H1 (cell line): ENCODE measurements around the gene PRKN. TPM values are rescaled to one million over a fixed set of nuclear protein-coding genes. Genes with fewer than 3 reads are reported as not detected.

Experiments
- CTCF ChIA-PET: fragments of 300-600 bp; sonication (Branson Sonifier 250); formaldehyde crosslinking; loops from one replicate; lab custom pipeline; 2021; ENCODE audit not compliant: partially characterized antibody; lab: Charles Lee
- POLR2A ChIA-PET: fragments of 300-600 bp; sonication (Branson Sonifier 250); formaldehyde crosslinking; loops from one replicate; lab custom pipeline; 2021; ENCODE audit warnings: inconsistent platforms; ENCODE audit not compliant: partially characterized antibody; lab: Charles Lee
- DNase-seq, 2 experiments: peaks; one replicate each; pipeline versions ENCODE4 v3.0.0 to v3.0.0-alpha.2; 2010 to 2022; ENCODE audit warnings: low spot score in 2 of 2, low read depth in 1 of 2, mixed read lengths in 1 of 2
- FAIRE-seq: peaks from 2 replicates; lab custom pipeline; 2011; peaks lifted over from hg19 to GRCh38; lab: Jason Lieb, UNC
- H2AFZ ChIP-seq: 2 replicates; pipeline ENCODE4 v1.8.1; 2012; ENCODE audit warnings: low read length, inconsistent platforms
- H2AK5ac ChIP-seq: 2 replicates; pipeline ENCODE4 v1.6.1; 2013; ENCODE audit warnings: low read depth, low read length
- H2BK120ac ChIP-seq: replicated peaks from 2 replicates; pipeline ENCODE3; 2013; ENCODE audit warnings: low read depth, low read length, inconsistent platforms
- H2BK12ac ChIP-seq: 2 replicates; pipeline ENCODE4 v1.6.1; 2013; ENCODE audit warnings: low read depth, low read length
- H2BK15ac ChIP-seq: 2 replicates; pipeline ENCODE4 v1.6.1; 2013; ENCODE audit warnings: low read length
- H2BK20ac ChIP-seq: 2 replicates; pipeline ENCODE4 v1.6.1; 2013; ENCODE audit warnings: low read length
- H2BK5ac ChIP-seq: 2 replicates; pipeline ENCODE4 v1.6.1; 2013; ENCODE audit warnings: low read depth, low read length
- H3K14ac ChIP-seq: 2 replicates; pipeline ENCODE4 v1.6.1; 2013; ENCODE audit warnings: inconsistent platforms; ENCODE audit not compliant: insufficient read length
- H3K18ac ChIP-seq: 2 replicates; pipeline ENCODE4 v1.6.1; 2013; ENCODE audit warnings: low read length; ENCODE audit errors: extremely low read depth
- H3K23ac ChIP-seq: 2 replicates; pipeline ENCODE4 v1.6.1; 2013; ENCODE audit warnings: inconsistent platforms; ENCODE audit not compliant: insufficient read length
- H3K23me2 ChIP-seq: 2 replicates; pipeline ENCODE4 v1.6.1; 2013; ENCODE audit warnings: low read depth, low read length
- H3K27ac ChIP-seq: 2 replicates; pipeline ENCODE4 v1.6.1; 2011; ENCODE audit warnings: low read depth, low read length, inconsistent platforms
- H3K27me3 ChIP-seq, 4 experiments: replicated peaks in 1 of 4; 1 replicate in 1 of 4; 2 replicates in 3 of 4; pipeline versions ENCODE4 v1.6.1 to v1.8.1; 2011 to 2013; ENCODE audit warnings: low read length in 3 of 4, mild to moderate bottlenecking in 3 of 4, inconsistent platforms in 2 of 4, mixed read lengths in 2 of 4, moderate library complexity in 1 of 4; ENCODE audit not compliant: control insufficient read depth in 3 of 4, insufficient read depth in 3 of 4; ENCODE audit errors: extremely low read depth in 1 of 4
- H3K36me3 ChIP-seq, 4 experiments: 2 replicates each; pipeline versions ENCODE4 v1.6.1 to v1.8.1; 2011 to 2013; ENCODE audit warnings: mild to moderate bottlenecking in 4 of 4, low read length in 3 of 4, moderate library complexity in 2 of 4, control low read depth in 1 of 4, inconsistent platforms in 1 of 4; ENCODE audit not compliant: insufficient read depth in 4 of 4, control insufficient read depth in 2 of 4
- H3K4ac ChIP-seq: replicated peaks from 2 replicates; pipeline ENCODE3; 2013; ENCODE audit warnings: low read length, low read depth, mixed read lengths, inconsistent platforms; ENCODE audit not compliant: insufficient read length
- H3K4me1 ChIP-seq, 4 experiments: replicated peaks in 1 of 4; 1 replicate in 1 of 4; 2 replicates in 3 of 4; pipeline versions ENCODE4 v1.6.1 to v1.8.1; 2011 to 2013; ENCODE audit warnings: low read length in 3 of 4, inconsistent platforms in 2 of 4, mixed read lengths in 1 of 4; ENCODE audit not compliant: insufficient read depth in 4 of 4, control insufficient read depth in 3 of 4
- H3K4me2 ChIP-seq, 2 experiments: 2 replicates each; pipeline versions ENCODE4 v1.6.1 to v1.8.1; 2011 to 2013; ENCODE audit warnings: low read depth in 2 of 2, low read length in 2 of 2, control low read depth in 1 of 2, inconsistent platforms in 1 of 2, mild to moderate bottlenecking in 1 of 2; ENCODE audit not compliant: insufficient read depth in 1 of 2
- H3K4me3 ChIP-seq, 4 experiments: fragments of 200-600, 300-600 bp in 1 of 4; sonication (generic), shearing (Covaris generic), sonication (Bioruptor Twin) in 1 of 4; 2 replicates each; pipeline versions ENCODE4 v1.5.1 to v1.8.1; 2011 to 2016; ENCODE audit warnings: low read length in 4 of 4, low read depth in 3 of 4, control low read depth in 2 of 4, inconsistent platforms in 2 of 4, mild to moderate bottlenecking in 2 of 4, mixed read lengths in 1 of 4, moderate library complexity in 1 of 4; ENCODE audit not compliant: insufficient read depth in 2 of 4; ENCODE audit errors: extremely low read depth in 1 of 4
- H3K56ac ChIP-seq: replicated peaks from 2 replicates; pipeline ENCODE3; 2013; ENCODE audit warnings: low read depth, mild to moderate bottlenecking, mixed read lengths, low read length, inconsistent platforms; ENCODE audit not compliant: insufficient read length
- H3K79me1 ChIP-seq: 2 replicates; pipeline ENCODE4 v1.6.1; 2013; ENCODE audit warnings: low read depth, low read length, control low read depth
- H3K79me2 ChIP-seq, 2 experiments: 2 replicates each; pipeline versions ENCODE4 v1.6.1 to v1.8.1; 2012 to 2013; ENCODE audit warnings: low read length in 2 of 2, mild to moderate bottlenecking in 2 of 2, inconsistent platforms in 1 of 2; ENCODE audit not compliant: insufficient read depth in 2 of 2, control insufficient read depth in 1 of 2
- H3K9ac ChIP-seq, 4 experiments: replicated peaks in 1 of 4; 1 replicate in 1 of 4; 2 replicates in 3 of 4; pipeline versions ENCODE4 v1.6.1 to v1.8.1; 2011 to 2013; ENCODE audit warnings: low read depth in 3 of 4, low read length in 3 of 4, control low read depth in 2 of 4, mild to moderate bottlenecking in 2 of 4, moderate library complexity in 2 of 4, inconsistent platforms in 1 of 4; ENCODE audit errors: extremely low read depth in 1 of 4
- H3K9me3 ChIP-seq, 2 experiments: 2 replicates each; pipeline versions ENCODE4 v1.6.1 to v1.8.1; 2012 to 2013; ENCODE audit warnings: mild to moderate bottlenecking in 2 of 2, moderate library complexity in 2 of 2, control low read depth in 1 of 2, inconsistent platforms in 1 of 2, low read depth in 1 of 2, low read length in 1 of 2, mixed read lengths in 1 of 2; ENCODE audit not compliant: insufficient read depth in 2 of 2
- H4K20me1 ChIP-seq, 2 experiments: replicated peaks in 1 of 2; 2 replicates each; pipeline versions ENCODE3 to v1.8.1; 2011 to 2013; ENCODE audit warnings: inconsistent platforms in 2 of 2, low read length in 2 of 2, mild to moderate bottlenecking in 1 of 2; ENCODE audit not compliant: insufficient read depth in 2 of 2, control insufficient read depth in 1 of 2
- H4K5ac ChIP-seq: 2 replicates; pipeline ENCODE4 v1.6.1; 2013; ENCODE audit warnings: low read length, low read depth, mixed read lengths, inconsistent platforms; ENCODE audit not compliant: insufficient read length
- H4K8ac ChIP-seq: 2 replicates; pipeline ENCODE4 v1.8.0; 2013; ENCODE audit warnings: mild to moderate bottlenecking, moderate library complexity, low read length, inconsistent platforms; ENCODE audit not compliant: insufficient read depth; ENCODE audit errors: extremely low read depth
- H4K91ac ChIP-seq: replicated peaks from 2 replicates; pipeline ENCODE3; 2013; ENCODE audit warnings: low read length, mixed read lengths, inconsistent platforms; ENCODE audit not compliant: insufficient read length
- BCL11A ChIP-seq, 2 experiments: IDR thresholded peaks; one replicate each; pipeline ENCODE4 v1.6.1; 2011; ENCODE audit warnings: low read depth in 2 of 2, low read length in 2 of 2, mild to moderate bottlenecking in 2 of 2
- CEBPB ChIP-seq: IDR thresholded peaks from 2 replicates; pipeline ENCODE4 v1.6.1; 2012; ENCODE audit warnings: low read depth, low read length
- CTBP2 ChIP-seq: IDR thresholded peaks from 2 replicates; pipeline ENCODE4 v1.7.0; 2011; ENCODE audit warnings: borderline replicate concordance, mild to moderate bottlenecking, moderate library complexity, mixed read lengths, low read length; ENCODE audit not compliant: insufficient read depth, insufficient read length
- GTF2F1 ChIP-seq: IDR thresholded peaks from 2 replicates; pipeline ENCODE4 v1.6.1; 2012; ENCODE audit warnings: low read depth, low read length, improper control_type of control experiment, borderline replicate concordance
- HDAC6 ChIP-seq: IDR thresholded peaks from one replicate; pipeline ENCODE4 v1.7.1; 2012; ENCODE audit warnings: low read depth, mild to moderate bottlenecking, inconsistent platforms, low read length, moderate library complexity
- MAX ChIP-seq: IDR thresholded peaks from 2 replicates; pipeline ENCODE4 v1.6.1; 2012; ENCODE audit warnings: inconsistent platforms
- PHF8 ChIP-seq: fragments of 200-600 bp; sonication (generic); conservative IDR thresholded peaks from 2 replicates; pipeline ENCODE4 v1.7.1; 2012; ENCODE audit warnings: low read depth, mild to moderate bottlenecking, inconsistent platforms, low read length, moderate library complexity
- SIN3A ChIP-seq, 2 experiments: IDR thresholded peaks in 1 of 2; conservative IDR thresholded peaks in 1 of 2; 2 replicates each; pipeline ENCODE4 v1.6.1; 2011 to 2012; ENCODE audit warnings: low read length in 2 of 2, improper control_type of control experiment in 1 of 2, low read depth in 1 of 2, mild to moderate bottlenecking in 1 of 2
- SIRT6 ChIP-seq: IDR thresholded peaks from one replicate; pipeline ENCODE4 v1.7.1; 2012; ENCODE audit warnings: low read length, inconsistent platforms
- TEAD4 ChIP-seq: IDR thresholded peaks from 2 replicates; pipeline ENCODE4 v1.6.1; 2012; ENCODE audit warnings: low read depth, low read length, inconsistent platforms, mixed read lengths
- whole genome bisulfite sequencing, 2 experiments: shearing (Covaris generic) in 1 of 2; methylation state at CpG; one replicate each; pipeline versions ENCODE4 v1.1.6 to v1.1.7; 2013 to 2015; ENCODE audit warnings: low lambda C conversion rate in 2 of 2, mixed read lengths in 2 of 2, inconsistent platforms in 1 of 2, low coverage in 1 of 2, missing lambda C conversion rate in 1 of 2; ENCODE audit not compliant: insufficient replicate concordance in 2 of 2, insufficient coverage in 1 of 2, insufficient read length in 1 of 2; ENCODE audit errors: extremely low coverage in 1 of 2, missing lambda C conversion rate in 1 of 2; 5-methylcytosine and 5-hydroxymethylcytosine counted together
- polyA plus RNA-seq, 7 experiments: library from polyadenylated mRNA; depleted of rRNA in 3 of 7; stranded (reverse) in 5 of 7; unstranded in 2 of 7; fragments of >200 nt in 5 of 7; fragments of 200-250 nt in 2 of 7; gene quantifications; 1 replicate in 5 of 7; 2 replicates in 1 of 7; 4 replicates in 1 of 7; pipeline versions ENCODE4 v1.2.1 to v1.2.3, GENCODE V29; 2011 to 2013; ENCODE audit warnings: missing spikeins in 2 of 7, mixed read lengths in 2 of 7
- total RNA-seq: library from RNA; stranded (reverse); fragmentation: NEBNext Ultra II Directional; extraction: Animal tissue kit (Norgen Biotek cat#: 25700); gene quantifications from 2 replicates; pipeline ENCODE4 v1.2.1, GENCODE V29; 2021

PRKN gene
- total and polyA plus RNA-seq, 2 of the 8 experiments (the other 6 are each of a cell fraction or from before 2014, with no cell fraction given), result 0.13 to 0.29 TPM

- ChIA-PET POLR2A (no interaction called here), CTCF (no interaction called here)
- 84% methylated on average over 2 of the region's 2 CpGs; no CpG with 5 or more reads in 1 of the 2 experiments for WGBS, 2 experiments
- H3K36me3 ChIP-seq, result no peaks in the 10 kb centered on the region
- H3K79me2 ChIP-seq, result no peaks in the 10 kb centered on the region
- no peak overlapping the region for H3K4me2 ChIP-seq
- H3K27me3 ChIP-seq, result no peaks in the 10 kb centered on the region
- no peak overlapping the region for H2BK5ac ChIP-seq
- H4K20me1 ChIP-seq, result no peaks in the 10 kb centered on the region
- no peak overlapping the region for H4K8ac ChIP-seq
- no peaks in the 10 kb centered on the region for H3K79me1 ChIP-seq
- no peak overlapping the region for H3K56ac ChIP-seq
- H3K9ac ChIP-seq, result no peak overlapping the region
- DNase-seq (no peak), FAIRE-seq (no peak)
- no peaks in the 10 kb centered on the region for H3K9me3 ChIP-seq
- H3K4me1 ChIP-seq, result no peaks in the 10 kb centered on the region
- no peak for TF ChIP-seq CEBPB
- TF ChIP-seq PHF8, result no peak
- TF ChIP-seq HDAC6, result no peak
- TF ChIP-seq TEAD4, result no peak
- no peak for TF ChIP-seq BCL11A (IDR thresholded peaks at IDR 0.05; ENCODE audit: low read depth in 2 of 2, low read length in 2 of 2)
- no peak for TF ChIP-seq MAX
- no peak for TF ChIP-seq GTF2F1
- no peak for TF ChIP-seq SIN3A (conservative IDR thresholded peaks at IDR 0.05 in 1 of 2, IDR thresholded peaks at IDR 0.05 in 1 of 2; ENCODE audit: low read depth in 1 of 2, low read length in 2 of 2)
- TF ChIP-seq SIRT6, result no peak
- TF ChIP-seq CTBP2, result no peak
- no peak overlapping the region for H2BK20ac ChIP-seq
- H3K14ac ChIP-seq, result no peak overlapping the region
- no peak overlapping the region for H3K27ac ChIP-seq
- H4K5ac ChIP-seq, result no peak overlapping the region
- H2BK12ac ChIP-seq, result no peak overlapping the region
- no peak overlapping the region for H3K4ac ChIP-seq
- no peak overlapping the region for H3K4me3 ChIP-seq
- H4K91ac ChIP-seq, result no peak overlapping the region
- H3K23me2 ChIP-seq, result no peaks in the 10 kb centered on the region
- no peak overlapping the region for H3K18ac ChIP-seq
- no peak overlapping the region for H2AFZ ChIP-seq
- no peak overlapping the region for H2BK120ac ChIP-seq
- H3K23ac ChIP-seq, result no peak overlapping the region
- no peak overlapping the region for H2AK5ac ChIP-seq
- no peak overlapping the region for H2BK15ac ChIP-seq
Measured at GRCh38 chr6:162702446-162702845, 25.1 kb downstream of the PRKN start.
